Measurements from ENCODE around the gene DMXL2.

The DMXL2 gene

DNA sequence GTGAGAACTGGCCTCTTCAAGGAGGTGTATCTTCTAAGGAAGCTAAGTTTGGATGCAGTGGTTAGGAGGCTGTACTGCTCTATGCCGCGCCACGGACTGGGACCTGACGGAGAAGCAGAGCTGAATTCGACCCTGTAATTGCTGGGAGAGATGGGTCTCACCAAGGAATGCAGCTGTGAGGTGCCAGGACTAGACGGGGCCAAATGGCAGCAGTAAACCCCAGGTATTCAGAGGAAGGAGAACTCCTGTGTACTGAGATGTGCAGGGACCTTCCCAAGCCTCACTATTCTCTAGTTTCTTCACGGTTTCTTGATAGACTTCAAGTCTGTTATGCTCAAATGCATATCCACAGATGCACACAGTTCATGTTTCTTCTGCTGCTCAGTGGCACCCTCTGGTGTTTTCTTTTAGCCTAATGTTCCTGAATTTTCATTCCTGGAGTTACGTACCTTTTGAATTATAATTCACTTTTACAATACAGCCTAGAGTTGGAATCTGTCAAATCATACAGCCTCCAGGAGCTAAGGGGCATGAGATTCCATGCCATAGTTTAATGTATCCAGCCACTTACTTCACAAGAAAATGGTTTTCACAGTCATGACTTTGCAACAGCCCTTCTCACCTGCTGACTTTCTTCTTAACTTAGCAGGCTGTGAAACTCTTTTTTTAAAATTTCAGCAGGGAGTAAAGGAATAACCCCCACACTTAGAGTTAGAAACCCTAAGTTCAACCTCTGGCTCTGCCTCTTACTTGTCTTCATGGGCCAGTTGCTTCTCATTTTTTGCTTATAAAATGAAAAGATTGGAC is 219.3 kb downstream of the DMXL2 start:
- no peak overlapping the region for H3K27ac ChIP-seq

GRCh38 chr15:51401872-51402517 is 220.6 kb downstream of the DMXL2 start:
- TF ChIP-seq, protein P1, sequence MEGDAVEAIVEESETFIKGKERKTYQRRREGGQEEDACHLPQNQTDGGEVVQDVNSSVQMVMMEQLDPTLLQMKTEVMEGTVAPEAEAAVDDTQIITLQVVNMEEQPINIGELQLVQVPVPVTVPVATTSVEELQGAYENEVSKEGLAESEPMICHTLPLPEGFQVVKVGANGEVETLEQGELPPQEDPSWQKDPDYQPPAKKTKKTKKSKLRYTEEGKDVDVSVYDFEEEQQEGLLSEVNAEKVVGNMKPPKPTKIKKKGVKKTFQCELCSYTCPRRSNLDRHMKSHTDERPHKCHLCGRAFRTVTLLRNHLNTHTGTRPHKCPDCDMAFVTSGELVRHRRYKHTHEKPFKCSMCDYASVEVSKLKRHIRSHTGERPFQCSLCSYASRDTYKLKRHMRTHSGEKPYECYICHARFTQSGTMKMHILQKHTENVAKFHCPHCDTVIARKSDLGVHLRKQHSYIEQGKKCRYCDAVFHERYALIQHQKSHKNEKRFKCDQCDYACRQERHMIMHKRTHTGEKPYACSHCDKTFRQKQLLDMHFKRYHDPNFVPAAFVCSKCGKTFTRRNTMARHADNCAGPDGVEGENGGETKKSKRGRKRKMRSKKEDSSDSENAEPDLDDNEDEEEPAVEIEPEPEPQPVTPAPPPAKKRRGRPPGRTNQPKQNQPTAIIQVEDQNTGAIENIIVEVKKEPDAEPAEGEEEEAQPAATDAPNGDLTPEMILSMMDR (conservative IDR thresholded peaks at IDR 0.05), result peak; percentile 91
- TF ChIP-seq ZFX (IDR thresholded peaks at IDR 0.05), result no peak
- no peak overlapping the region for H3K27ac ChIP-seq

More for the DNA sequence above, 219.3 kb downstream of the DMXL2 start:
- TF ChIP-seq ZFX (IDR thresholded peaks at IDR 0.05), result no peak
- TF ChIP-seq, protein P1 (conservative IDR thresholded peaks at IDR 0.05), result peak; percentile 81

GRCh38 chr15:51401051-51401780 is 221.4 kb downstream of the DMXL2 start:
- no peak overlapping the region for H3K27ac ChIP-seq
- no peak for TF ChIP-seq ZFX (IDR thresholded peaks at IDR 0.05)
- TF ChIP-seq, protein P1 (conservative IDR thresholded peaks at IDR 0.05), result no peak

GRCh38 chr15:51398626-51399025 is 223.9 kb downstream of the DMXL2 start:
- TF ChIP-seq, protein P1 (conservative IDR thresholded peaks at IDR 0.05), result no peak
- TF ChIP-seq ZFX (IDR thresholded peaks at IDR 0.05), result no peak
- H3K27ac ChIP-seq, result no peak overlapping the region
